ENCODE measurements around the gene IL1RAPL1. TPM values are rescaled to one million over a fixed set of nuclear protein-coding genes. Genes with fewer than 3 reads are reported as not detected.
A peak's percentile ranks its signal among the peaks of the same experiment; 100 is the strongest.

IL1RAPL1 gene
- total RNA-seq, 4 donors from 2014 or later: 0.42 to 0.99 (median 0.46) TPM

- 70% methylated on average over 1 of the region's 1 CpG for WGBS
- TF ChIP-seq POLR2A (IDR thresholded peaks at IDR 0.05; ENCODE audit: low read depth): no peak
- no peak for TF ChIP-seq CTCF (IDR thresholded peaks at IDR 0.05)
- TF ChIP-seq POLR2AphosphoS5 (IDR thresholded peaks at IDR 0.05): no peak
- TF ChIP-seq EP300 (IDR thresholded peaks at IDR 0.05): no peak
- H3K27me3 ChIP-seq: no peaks in the 10 kb centered on the region
- intact Hi-C loops (cut with DNase I): no loop called here
- H3K4me3 ChIP-seq: no peak overlapping the region
- H3K36me3 ChIP-seq: no peaks in the 10 kb centered on the region
- no peaks in the 10 kb centered on the region for H3K9me3 ChIP-seq
- H3K4me1 ChIP-seq: peaks cover 0 to 4% (median 0%) of the 10 kb centered on the region in 4 donors
- DNase-seq (ENCODE audit: extremely low spot score): no peak
- H3K27ac ChIP-seq (replicated peaks in 1 of 4): no peak overlapping the region
These were observed 882.8 kb downstream of the IL1RAPL1 start for GRCh38 chrX:29470030-29470429.

- intact Hi-C loops (cut with DNase I): no loop called here
- TF ChIP-seq CTCF (IDR thresholded peaks at IDR 0.05) (no peak), EP300 (IDR thresholded peaks at IDR 0.05) (no peak), POLR2A (IDR thresholded peaks at IDR 0.05; ENCODE audit: low read depth) (no peak), POLR2AphosphoS5 (IDR thresholded peaks at IDR 0.05) (no peak)
- no peaks in the 10 kb centered on the region for H3K4me1 ChIP-seq
These were observed 884.6 kb downstream of the IL1RAPL1 start for GRCh38 chrX:29471829-29472228.

GRCh38 chrX:29477878-29478277, 890.6 kb downstream of the IL1RAPL1 start:
- H3K36me3 ChIP-seq: no peaks in the 10 kb centered on the region
- TF ChIP-seq CTCF (IDR thresholded peaks at IDR 0.05) (no peak), EP300 (IDR thresholded peaks at IDR 0.05) (no peak), POLR2AphosphoS5 (IDR thresholded peaks at IDR 0.05) (no peak), POLR2A (IDR thresholded peaks at IDR 0.05; ENCODE audit: low read depth) (no peak)
- H3K4me3 ChIP-seq: no peak overlapping the region
- no peaks in the 10 kb centered on the region for H3K27me3 ChIP-seq
- H3K4me1 ChIP-seq: no peaks in the 10 kb centered on the region
- H3K27ac ChIP-seq (replicated peaks in 1 of 4): no peak overlapping the region
- DNase-seq (ENCODE audit: extremely low spot score): no peak
- H3K9me3 ChIP-seq: no peaks in the 10 kb centered on the region
- intact Hi-C loops (cut with DNase I): no loop called here
- WGBS: 43% methylated on average over 1 of the region's 1 CpG

More at GRCh38 chrX:29471829-29472228, 884.6 kb downstream of the IL1RAPL1 start:
- H3K27me3 ChIP-seq: no peaks in the 10 kb centered on the region
- H3K27ac ChIP-seq (replicated peaks in 1 of 4): no peak overlapping the region
- no peaks in the 10 kb centered on the region for H3K36me3 ChIP-seq
- H3K9me3 ChIP-seq: no peaks in the 10 kb centered on the region
- no peak overlapping the region for H3K4me3 ChIP-seq
- DNase-seq (ENCODE audit: extremely low spot score): no peak

GRCh38 chrX:29478336-29479069, 891.3 kb downstream of the IL1RAPL1 start:
- Histone ChIP-seq H3K27me3 (no peaks in the 10 kb centered on the region), H3K4me1 (no peaks in the 10 kb centered on the region), H3K4me3 (no peak overlapping the region), H3K36me3 (no peaks in the 10 kb centered on the region), H3K9me3 (no peaks in the 10 kb centered on the region), H3K27ac (replicated peaks in 1 of 4) (no peak overlapping the region)
- intact Hi-C loops (cut with DNase I): no loop called here
- 52% methylated on average over 10 of the region's 10 CpGs for WGBS
- no peak for DNase-seq (ENCODE audit: extremely low spot score)
- no peak for TF ChIP-seq EP300 (IDR thresholded peaks at IDR 0.05)
- no peak for TF ChIP-seq POLR2AphosphoS5 (IDR thresholded peaks at IDR 0.05)
- no peak for TF ChIP-seq POLR2A (IDR thresholded peaks at IDR 0.05; ENCODE audit: low read depth)
- peak; percentile 33 to 52 (median 35) for TF ChIP-seq CTCF (IDR thresholded peaks at IDR 0.05)

- TF ChIP-seq POLR2AphosphoS5 (IDR thresholded peaks at IDR 0.05) (no peak), EP300 (IDR thresholded peaks at IDR 0.05) (no peak)
- Histone ChIP-seq H3K4me1 (peaks cover 0 to 3% (median 0%) of the 10 kb centered on the region in 4 donors), H3K36me3 (no peaks in the 10 kb centered on the region), H3K27ac (replicated peaks in 1 of 4) (no peak overlapping the region), H3K9me3 (no peaks in the 10 kb centered on the region), H3K27me3 (no peaks in the 10 kb centered on the region), H3K4me3 (no peak overlapping the region)
- 77% methylated on average over 2 of the region's 2 CpGs for WGBS
- intact Hi-C loops (cut with DNase I): no loop called here
- no peak for DNase-seq (ENCODE audit: extremely low spot score)
These were observed 900.0 kb downstream of the IL1RAPL1 start for GRCh38 chrX:29487214-29487613.

Data from esophagus muscularis mucosa (tissue), 4 donors.